ENCODE results near the gene CDH4. TPM values are rescaled to one million over a fixed set of nuclear protein-coding genes. Genes with fewer than 3 reads are reported as not detected.
A peak's percentile ranks its signal among the peaks of the same experiment; 100 is the strongest.

The CDH4 gene
- total and polyA plus RNA-seq, 2 of the 13 experiments (the other 11 are each of a cell fraction or from before 2014, with no cell fraction given) = not detected

DNA sequence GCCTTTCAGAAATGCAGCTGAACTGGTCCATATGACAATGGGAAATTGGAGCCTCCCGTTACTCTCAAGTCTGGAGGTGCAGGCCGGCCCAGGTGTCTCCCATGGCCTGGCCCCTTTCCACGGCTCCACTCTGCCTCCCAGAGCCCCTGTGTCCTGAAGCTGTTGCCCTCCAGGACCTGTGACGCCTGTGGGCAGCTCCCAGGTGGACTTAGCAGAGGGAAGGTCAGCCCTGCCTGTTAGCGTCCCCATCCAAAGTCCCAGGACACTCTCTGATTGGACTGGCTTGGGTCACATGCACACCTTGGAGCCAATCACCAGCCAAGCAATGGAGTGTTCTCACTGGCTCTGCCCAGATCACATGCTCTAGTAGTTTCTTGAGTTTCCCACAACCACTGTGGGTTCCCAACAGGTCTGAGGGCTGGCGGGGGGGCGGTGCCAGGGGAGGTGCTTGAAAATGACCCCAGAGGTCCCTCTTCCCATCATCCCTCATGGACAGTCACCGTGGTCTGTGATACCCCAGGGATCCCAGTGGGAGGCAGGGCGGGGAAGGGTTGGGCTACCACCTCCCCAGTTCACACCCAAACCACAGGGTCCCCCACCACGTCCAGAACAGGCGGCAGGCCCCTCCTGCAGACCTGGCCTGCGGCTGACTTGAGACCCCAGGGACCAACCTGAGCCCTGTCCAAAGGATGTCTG is 678.1 kb downstream of the CDH4 start (continued):
- TF ChIP-seq REST (IDR thresholded peaks at IDR 0.05; ENCODE audit: borderline replicate concordance in 1 of 2, low read depth in 1 of 2, low read length in 2 of 2) (no peak), MTF1 (CRISPR knock-in tag; IDR thresholded peaks at IDR 0.05) (no peak), ZNF274 (CRISPR knock-in tag; IDR thresholded peaks at IDR 0.05) (no peak), NFYB (CRISPR knock-in tag; IDR thresholded peaks at IDR 0.05) (peak; percentile 33)
- TF ChIP-seq, protein P1, sequence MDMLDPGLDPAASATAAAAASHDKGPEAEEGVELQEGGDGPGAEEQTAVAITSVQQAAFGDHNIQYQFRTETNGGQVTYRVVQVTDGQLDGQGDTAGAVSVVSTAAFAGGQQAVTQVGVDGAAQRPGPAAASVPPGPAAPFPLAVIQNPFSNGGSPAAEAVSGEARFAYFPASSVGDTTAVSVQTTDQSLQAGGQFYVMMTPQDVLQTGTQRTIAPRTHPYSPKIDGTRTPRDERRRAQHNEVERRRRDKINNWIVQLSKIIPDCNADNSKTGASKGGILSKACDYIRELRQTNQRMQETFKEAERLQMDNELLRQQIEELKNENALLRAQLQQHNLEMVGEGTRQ (IDR thresholded peaks at IDR 0.05; ENCODE audit: low read depth, low read length) = peak; percentile 25; the same call in 1 of the 2 replicates
- TF ChIP-seq, protein P1 (CRISPR knock-in tag; IDR thresholded peaks at IDR 0.05; ENCODE audit: borderline replicate concordance) = no peak

Measured in HepG2 (cell line).